Thoracic aorta (tissue), 2 donors: ENCODE results near the gene SPECC1. TPM values are rescaled to one million over a fixed set of nuclear protein-coding genes. Genes with fewer than 3 reads are reported as not detected.
A peak's percentile ranks its signal among the peaks of the same experiment; 100 is the strongest.
"Not testable (repeated sequence)": the region's sequence is repeated elsewhere in the genome, so short reads cannot be mapped to it uniquely, and the experiment has no call there.

Source experiments
- ATAC-seq: fragments of 150-250 bp; one replicate; pipeline ENCODE4 v1.8.0; 2017; ENCODE audit warnings: low read depth; ENCODE audit not compliant: insufficient number of reproducible peaks, low FRiP score
- DNase-seq: peaks from one replicate; pipeline ENCODE4 v3.0.0-alpha.2; 2020; ENCODE audit warnings: low spot score
- H3K27ac ChIP-seq, 2 donors: fragments of 200-600 bp; sonication (generic); 1 replicate in 1 of 2; 2 replicates in 1 of 2; pipeline ENCODE4 v1.5.1; 2016; ENCODE audit warnings: mild to moderate bottlenecking in 2 of 2, moderate library complexity in 2 of 2
- H3K27me3 ChIP-seq: fragments of 200-600 bp; sonication (generic); replicated peaks from 2 replicates; pipeline ENCODE4 v1.6.0; 2016; ENCODE audit warnings: mild to moderate bottlenecking; ENCODE audit not compliant: insufficient read depth
- H3K36me3 ChIP-seq: fragments of 200-600 bp; sonication (generic); one replicate; pipeline ENCODE4 v1.5.1; 2016
- H3K4me1 ChIP-seq, 2 donors: fragments of 200-600 bp; sonication (generic); 1 replicate in 1 of 2; 2 replicates in 1 of 2; pipeline versions ENCODE4 v1.5.1 to v1.6.0; 2016; ENCODE audit warnings: low read depth in 2 of 2, mild to moderate bottlenecking in 1 of 2; ENCODE audit not compliant: control insufficient read depth in 1 of 2
- H3K4me3 ChIP-seq: fragments of 200-600 bp; sonication (generic); 2 replicates; pipeline ENCODE4 v1.5.1; 2016; ENCODE audit warnings: mild to moderate bottlenecking
- H3K9me3 ChIP-seq: fragments of 200-600 bp; sonication (generic); 2 replicates; pipeline ENCODE4 v1.5.1; 2016
- CTCF ChIP-seq: fragments of 200-600 bp; sonication (generic); IDR thresholded peaks from one replicate; pipeline ENCODE4 v1.5.1; 2019; ENCODE audit warnings: antibody characterized with exemption
- total RNA-seq, 2 donors: library from RNA; depleted of rRNA; stranded (reverse); fragments of >200 nt; gene quantifications; one replicate each; pipeline versions ENCODE4 v1.1.0 to v1.2.3, GENCODE V29; 2016

The SPECC1 gene
- 10 to 100 TPM; 89.8 to 91.9 TPM for total RNA-seq

- Histone ChIP-seq H3K36me3 (no peaks in the 10 kb centered on the region), H3K9me3 (no peaks in the 10 kb centered on the region), H3K27me3 (no peaks in the 10 kb centered on the region), H3K27ac (peak within 1 kb of the TSS; percentile 71), H3K4me3 (peak within 1 kb of the TSS; percentile 80), H3K4me1 (peaks cover 8 to 25% of the 10 kb centered on the region in 2 donors)
- TF ChIP-seq CTCF: peak; percentile 99
- peak; percentile 46 for DNase-seq
- peak; percentile 93 for ATAC-seq
Measured at GRCh38 chr17:20009302-20010098, at the start of gene SPECC1. TSS of gene SPECC1 (plus strand) at chr17:20009359. CDS start at chr17:20096652, 87,293 bp downstream.

GRCh38 chr17:19962954-19963353, 46.2 kb upstream of the SPECC1 start:
- not testable (repeated sequence) for H3K27ac ChIP-seq, H3K27me3 ChIP-seq, H3K4me3 ChIP-seq, H3K4me1 ChIP-seq, DNase-seq, H3K9me3 ChIP-seq, ATAC-seq
- H3K36me3 ChIP-seq: peaks cover 22% of the 10 kb centered on the region

- Histone ChIP-seq H3K27ac (no peak overlapping the region), H3K4me1 (peaks cover 8 to 26% of the 10 kb centered on the region in 2 donors), H3K9me3 (no peaks in the 10 kb centered on the region), H3K4me3 (no peak overlapping the region), H3K27me3 (no peaks in the 10 kb centered on the region), H3K36me3 (no peaks in the 10 kb centered on the region)
- no peak for ATAC-seq
- TF ChIP-seq CTCF: no peak
- DNase-seq: no peak
Measured at GRCh38 chr17:19973156-19973555, 36.0 kb upstream of the SPECC1 start.

GRCh38 chr17:19975601-19976000, 33.6 kb upstream of the SPECC1 start:
- no peak for DNase-seq
- no peak for TF ChIP-seq CTCF
- no peak overlapping the region for H3K27ac ChIP-seq
- no peak for ATAC-seq
- no peak overlapping the region for H3K4me3 ChIP-seq
- no peaks in the 10 kb centered on the region for H3K9me3 ChIP-seq
- H3K4me1 ChIP-seq: peaks cover 15 to 33% of the 10 kb centered on the region in 2 donors
- no peaks in the 10 kb centered on the region for H3K36me3 ChIP-seq
- H3K27me3 ChIP-seq: no peaks in the 10 kb centered on the region

- peak; percentile 78 for DNase-seq
- peaks cover 15 to 33% of the 10 kb centered on the region in 2 donors for H3K4me1 ChIP-seq
- peak; percentile 72 for ATAC-seq
Measured at GRCh38 chr17:19977293-19978208, 31.6 kb upstream of the SPECC1 start, which contains the start of gene AKAP10. TSS of gene AKAP10 (minus strand) at chr17:19977828. CDS start at chr17:19977679, 149 bp downstream.

More at GRCh38 chr17:19977293-19978208, 31.6 kb upstream of the SPECC1 start, which contains the start of gene AKAP10:
- H3K4me3 ChIP-seq: peak within 1 kb of the TSS; percentile 81
- no peaks in the 10 kb centered on the region for H3K27me3 ChIP-seq
- no peaks in the 10 kb centered on the region for H3K36me3 ChIP-seq
- H3K9me3 ChIP-seq: no peaks in the 10 kb centered on the region
- peak within 1 kb of the TSS; percentile 82 to 92 for H3K27ac ChIP-seq
- TF ChIP-seq CTCF: no peak
